Hepatocyte (in vitro differentiated cells): Measurements from ENCODE around the gene BLOC1S4.

Experiments used
- CTCF ChIP-seq: fragments of 200-600 bp; sonication (generic); IDR thresholded peaks from 2 replicates; pipeline ENCODE4 v1.5.1; 2016; ENCODE audit warnings: antibody characterized with exemption, mild to moderate bottlenecking; ENCODE audit not compliant: poor library complexity
- EZH2 ChIP-seq: fragments of 200-600 bp; sonication (generic); IDR thresholded peaks from 2 replicates; pipeline ENCODE4 v1.6.1; 2016; ENCODE audit warnings: antibody characterized with exemption, mild to moderate bottlenecking, borderline replicate concordance
- EZH2phosphoT487 ChIP-seq: fragments of 200-600 bp; sonication (generic); IDR thresholded peaks from one replicate; pipeline ENCODE4 v1.6.1; 2018; ENCODE audit warnings: antibody characterized with exemption, mild to moderate bottlenecking, low read depth, moderate library complexity; ENCODE audit not compliant: unreplicated experiment, severe bottlenecking

DNA sequence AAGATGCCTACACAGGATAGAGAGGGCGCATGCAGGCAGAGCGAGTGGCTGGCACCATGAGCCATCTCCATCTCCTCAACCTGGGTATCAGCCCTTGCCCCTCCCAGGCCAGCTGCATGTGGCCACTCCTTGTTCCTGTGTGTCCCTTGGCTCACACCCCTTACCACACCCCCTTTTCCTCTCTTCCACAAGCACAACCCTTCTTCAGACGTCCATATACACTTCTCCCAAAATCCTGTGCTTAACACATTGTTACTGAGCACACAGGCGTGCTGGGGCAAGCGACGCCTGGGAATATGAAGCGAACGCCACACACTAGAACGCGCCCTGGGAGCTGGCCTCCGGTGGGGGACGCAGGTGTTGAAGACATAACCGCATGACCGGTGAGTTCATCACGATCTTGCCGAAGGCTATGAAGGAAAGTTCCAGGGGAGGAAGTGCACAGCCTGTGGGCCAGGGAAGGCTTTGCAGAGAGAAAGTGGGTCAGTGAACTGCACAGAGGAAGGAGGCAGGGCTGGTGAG, 47.4 kb downstream of the BLOC1S4 start:
- TF ChIP-seq CTCF: no peak
- no peak for TF ChIP-seq EZH2phosphoT487
- TF ChIP-seq EZH2: no peak
